SHP77 treated with DMSO at 0.1 percent for 48 hours (cell line): ENCODE data around the gene TPRG1.

Source experiments
- DNase-seq: peaks from one replicate; lab custom pipeline; 2025; lab: John Stamatoyannopoulos, UW

The TPRG1 gene

GRCh38 chr3:189165092-189165612, 6.6 kb upstream of the TPRG1 start:
- no peak for DNase-seq

GRCh38 chr3:189166321-189166720, 5.5 kb upstream of the TPRG1 start:
- no peak for DNase-seq

- DNase-seq, result no peak
These were observed 4.6 kb upstream of the TPRG1 start for GRCh38 chr3:189167027-189167766.

GRCh38 chr3:189168711-189169110, 3.1 kb upstream of the TPRG1 start:
- DNase-seq, result no peak

- DNase-seq, result no peak
These were observed 2.0 kb upstream of the TPRG1 start for GRCh38 chr3:189169728-189170127.

- DNase-seq, result no peak
These were observed 1.2 kb upstream of the TPRG1 start for GRCh38 chr3:189170559-189170958.

GRCh38 chr3:189172668-189173419, 1.1 kb downstream of the TPRG1 start:
- no peak for DNase-seq

- DNase-seq, result no peak
These were observed 12.8 kb downstream of the TPRG1 start for GRCh38 chr3:189184566-189184965.

GRCh38 chr3:189186101-189186500, 14.3 kb downstream of the TPRG1 start:
- DNase-seq, result no peak

GRCh38 chr3:189188466-189188865, 16.7 kb downstream of the TPRG1 start:
- DNase-seq, result no peak

GRCh38 chr3:189192725-189193124, 21.0 kb downstream of the TPRG1 start:
- DNase-seq, result no peak

- DNase-seq, result no peak
These were observed 23.5 kb downstream of the TPRG1 start for GRCh38 chr3:189195302-189195701.

- DNase-seq, result no peak
These were observed 30.3 kb downstream of the TPRG1 start for GRCh38 chr3:189202106-189202505.

- DNase-seq, result no peak
These were observed 30.8 kb downstream of the TPRG1 start for GRCh38 chr3:189202583-189202982.

GRCh38 chr3:189204167-189204866, 32.5 kb downstream of the TPRG1 start:
- DNase-seq, result no peak

GRCh38 chr3:189204937-189205336, 33.2 kb downstream of the TPRG1 start:
- DNase-seq, result no peak

- no peak for DNase-seq
These were observed 38.5 kb downstream of the TPRG1 start for GRCh38 chr3:189210251-189210770.

- no peak for DNase-seq
These were observed 40.9 kb downstream of the TPRG1 start for GRCh38 chr3:189212681-189213080.

- no peak for DNase-seq
These were observed 42.9 kb downstream of the TPRG1 start for GRCh38 chr3:189214651-189215050.

GRCh38 chr3:189222927-189223636, 51.3 kb downstream of the TPRG1 start:
- no peak for DNase-seq

- no peak for DNase-seq
These were observed 53.7 kb downstream of the TPRG1 start for GRCh38 chr3:189225431-189225830.

GRCh38 chr3:189227249-189227648, 55.5 kb downstream of the TPRG1 start:
- DNase-seq, result no peak
